Measurements from ENCODE around the gene RPS10. TPM values are rescaled to one million over a fixed set of nuclear protein-coding genes. Genes with fewer than 3 reads are reported as not detected.
A peak's percentile ranks its signal among the peaks of the same experiment; 100 is the strongest.

The RPS10 gene
- total RNA-seq, 1 experiment from 2014 or later = 1,650 TPM

DNA sequence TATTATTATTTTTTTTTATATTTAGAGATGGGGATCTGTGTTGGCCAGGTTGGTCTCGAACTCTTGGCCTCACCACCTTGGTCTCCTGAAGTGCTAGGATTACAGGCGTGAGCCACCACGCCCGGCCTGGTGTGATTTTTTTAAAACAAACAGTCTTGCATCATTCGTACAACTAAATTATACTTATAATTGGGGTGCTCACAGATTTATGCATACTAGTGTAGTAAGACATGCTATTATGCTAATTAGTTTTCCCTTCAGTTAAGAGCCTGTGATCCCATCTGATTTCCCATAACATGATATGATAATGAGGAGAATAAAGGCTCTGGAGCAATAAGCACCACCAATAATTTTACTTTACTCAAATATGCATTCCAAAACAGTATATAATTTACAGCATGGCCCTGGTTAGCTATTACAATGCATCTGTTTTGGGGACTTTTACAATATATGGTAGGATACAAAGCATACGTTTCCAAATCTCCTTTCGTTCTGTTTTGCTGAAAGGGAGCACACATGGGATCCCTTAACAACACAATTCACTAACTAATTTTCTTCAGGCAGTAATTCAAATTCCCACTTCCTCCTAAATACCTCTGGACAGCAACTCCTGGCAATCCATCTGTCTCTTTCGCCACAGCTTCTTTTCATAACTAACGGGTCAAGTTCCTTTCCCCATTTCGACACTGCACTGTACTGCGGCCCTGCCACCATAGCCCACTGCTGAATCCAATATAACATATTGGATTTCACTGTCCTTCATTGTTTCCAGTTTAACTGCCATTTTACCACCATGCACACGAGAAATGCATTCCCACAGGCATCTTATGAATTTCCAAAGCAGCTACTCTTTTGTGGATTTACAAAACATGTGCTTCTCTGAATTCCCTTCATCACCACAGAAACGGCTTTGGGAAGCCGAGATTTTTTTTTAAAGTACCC is 35.1 kb downstream of the RPS10 start:
- TSS peak; percentile 34 for BruUV-seq (replicated peaks)
- Histone ChIP-seq H3K4me3 (ENCODE audit: low read depth, low read length) (peak overlapping the region; percentile 81), H3K36me3 (ENCODE audit: control insufficient read depth, insufficient read depth, low read length) (no peaks in the 10 kb centered on the region), H3K9me3 (no peaks in the 10 kb centered on the region), H3K4me1 (peaks cover 5% of the 10 kb centered on the region; the same call in 1 of the 2 replicates), H3K27me3 (replicated peaks; ENCODE audit: control insufficient read depth, insufficient read depth, low read length) (no peaks in the 10 kb centered on the region)
- intact Hi-C loops (cut with micrococcal nuclease; ENCODE audit: unreplicated experiment) = loop anchor here (1.0 kb wide), 1 partner anchor 16 kb away; no protein-coding TSS in a partner anchor
- no peak for TF ChIP-seq CTCF (IDR thresholded peaks at IDR 0.05; ENCODE audit: insufficient read depth in 1 of 2, low read depth in 1 of 2, low read length in 1 of 2, severe bottlenecking in 1 of 2, unreplicated experiment in 1 of 2)
- peaks cover 6% of the 10 kb centered on the region for H3K4me1 Mint-ChIP-seq (ENCODE audit: low read depth, unreplicated experiment)
- H3K4me3 Mint-ChIP-seq (ENCODE audit: unreplicated experiment) = no peak overlapping the region
- no peaks in the 10 kb centered on the region for H3K27me3 Mint-ChIP-seq (ENCODE audit: insufficient read depth, unreplicated experiment)
- no peaks in the 10 kb centered on the region for H3K9me3 Mint-ChIP-seq (ENCODE audit: unreplicated experiment)
- DNase-seq = peak in 1 of 2 experiments; percentile 27
- ChIA-PET CTCF (interaction anchor here (0.6 to 2.9 kb wide), 4 partner anchors 22 to 102 kb away, joined by 3 to 23 read pairs (median 4); no protein-coding TSS in a partner anchor), POLR2A (interaction anchor here (0.5 to 1.3 kb wide), 6 partner anchors 18 to 142 kb away, joined by 3 to 6 read pairs (median 4); partner anchors contain the start of genes RPS10 and SMIM29)
- H3K36me3 Mint-ChIP-seq (ENCODE audit: insufficient read depth, unreplicated experiment) = no peaks in the 10 kb centered on the region
- H3K27ac Mint-ChIP-seq (ENCODE audit: unreplicated experiment) = no peak overlapping the region

DNA sequence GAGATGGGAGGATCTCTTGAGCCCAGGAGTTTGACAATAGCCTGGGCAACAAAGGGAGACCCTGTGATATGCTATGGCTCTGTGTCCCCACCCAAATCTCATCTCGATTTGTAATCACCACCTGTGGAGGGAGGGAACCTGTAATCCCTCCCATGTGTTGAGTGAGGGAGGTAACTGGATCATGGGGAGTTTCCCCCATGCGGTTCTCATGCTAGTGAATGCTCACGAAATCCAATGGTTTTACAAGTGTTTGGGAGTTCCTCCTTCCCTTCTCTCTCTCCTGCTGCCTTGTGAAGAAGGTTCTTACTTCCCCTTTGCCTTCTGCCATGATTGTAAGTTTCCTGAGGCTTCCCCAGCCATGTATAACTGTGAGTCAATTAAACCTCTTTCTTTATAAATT is 36.8 kb downstream of the RPS10 start:
- H3K27ac Mint-ChIP-seq (ENCODE audit: unreplicated experiment) = no peak overlapping the region

More for the DNA sequence above, 36.8 kb downstream of the RPS10 start:
- Histone ChIP-seq H3K9me3 (no peaks in the 10 kb centered on the region), H3K36me3 (ENCODE audit: control insufficient read depth, insufficient read depth, low read length) (no peaks in the 10 kb centered on the region), H3K4me1 (peaks cover 6% of the 10 kb centered on the region; the same call in 1 of the 2 replicates), H3K4me3 (ENCODE audit: low read depth, low read length) (no peak overlapping the region), H3K27me3 (replicated peaks; ENCODE audit: control insufficient read depth, insufficient read depth, low read length) (no peaks in the 10 kb centered on the region)
- intact Hi-C loops (cut with micrococcal nuclease; ENCODE audit: unreplicated experiment) = no loop called here
- H3K27me3 Mint-ChIP-seq (ENCODE audit: insufficient read depth, unreplicated experiment) = no peaks in the 10 kb centered on the region
- TF ChIP-seq CTCF (IDR thresholded peaks at IDR 0.05; ENCODE audit: insufficient read depth in 1 of 2, low read depth in 1 of 2, low read length in 1 of 2, severe bottlenecking in 1 of 2, unreplicated experiment in 1 of 2) = no peak
- POLR2A ChIA-PET = no interaction called here
- CTCF ChIA-PET = interaction anchor here (0.7 kb wide), 1 partner anchor 140 kb away, joined by 3 read pairs; the partner anchor contains the start of gene SMIM29
- peaks cover 6% of the 10 kb centered on the region for H3K4me1 Mint-ChIP-seq (ENCODE audit: low read depth, unreplicated experiment)
- no peak overlapping the region for H3K4me3 Mint-ChIP-seq (ENCODE audit: unreplicated experiment)
- no TSS peak for BruUV-seq (replicated peaks)
- no peak for DNase-seq
- H3K9me3 Mint-ChIP-seq (ENCODE audit: unreplicated experiment) = no peaks in the 10 kb centered on the region
- H3K36me3 Mint-ChIP-seq (ENCODE audit: insufficient read depth, unreplicated experiment) = no peaks in the 10 kb centered on the region
